GM12891 (cell line): ENCODE measurements around the gene FUNDC2.

ENCODE experiments used
- PAX5 ChIP-seq: IDR thresholded peaks from 2 replicates; pipeline ENCODE4 v1.6.1; 2011; ENCODE audit warnings: low read length, moderate library complexity, mild to moderate bottlenecking; ENCODE audit not compliant: insufficient read depth, severe bottlenecking
- POLR2A ChIP-seq: IDR thresholded peaks from 2 replicates; pipeline ENCODE4 v1.6.1; 2011; ENCODE audit warnings: low read depth, low read length, control low read depth
- POLR2AphosphoS5 ChIP-seq: IDR thresholded peaks from 2 replicates; pipeline ENCODE4 v1.6.1; 2011; ENCODE audit warnings: low read depth, low read length, control low read depth
- SPI1 ChIP-seq: IDR thresholded peaks from 2 replicates; pipeline ENCODE4 v1.6.1; 2011; ENCODE audit warnings: low read depth, low read length, control low read depth
- TAF1 ChIP-seq: IDR thresholded peaks from 2 replicates; pipeline ENCODE4 v1.6.1; 2011; ENCODE audit warnings: low read depth, low read length, control low read depth

DNA sequence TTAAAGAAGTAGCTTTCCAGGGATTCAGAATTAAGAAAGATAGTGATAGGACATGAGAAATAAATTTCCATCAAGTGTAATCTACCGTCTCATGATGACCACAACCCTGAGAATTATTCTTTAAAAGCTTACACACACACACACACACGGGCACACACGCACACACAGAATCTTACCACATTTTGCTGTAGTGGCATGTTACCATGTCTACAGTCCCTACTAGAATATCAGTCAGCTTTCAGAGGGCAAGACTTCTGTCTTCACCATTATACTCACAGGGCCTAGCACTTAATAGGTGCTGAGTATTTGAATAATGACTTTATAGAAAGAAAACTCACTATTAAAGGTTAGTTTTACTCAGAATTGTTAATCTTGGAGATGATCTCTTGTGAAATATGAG lies 28.9 kb downstream of the FUNDC2 start:
- TF ChIP-seq POLR2AphosphoS5 (no peak), SPI1 (no peak), POLR2A (no peak), PAX5 (no peak), TAF1 (no peak)
